ENCODE measurements around the gene OPRM1. TPM values are rescaled to one million over a fixed set of nuclear protein-coding genes. Genes with fewer than 3 reads are reported as not detected.

OPRM1 gene
- total RNA-seq, 3 donors from 2014 or later: not detected

GRCh38 chr6:154284313-154284853 lies 245.3 kb downstream of the OPRM1 start:
- H3K4me3 ChIP-seq: no peak overlapping the region
- intact Hi-C loops (cut with DNase I; ENCODE audit: low total_unique reads): no loop called here
- H3K4me1 ChIP-seq: no peaks in the 10 kb centered on the region
- DNase-seq (ENCODE audit: low spot score in 2 of 2): no peak
- no peak overlapping the region for H3K27ac ChIP-seq
- TF ChIP-seq CTCF (IDR thresholded peaks at IDR 0.05) (no peak), POLR2A (IDR thresholded peaks at IDR 0.05) (no peak), POLR2AphosphoS5 (IDR thresholded peaks at IDR 0.05) (no peak)
- H3K27me3 ChIP-seq: no peaks in the 10 kb centered on the region
- peaks cover 0 to 4% of the 10 kb centered on the region in 2 donors for H3K9me3 ChIP-seq
- no peaks in the 10 kb centered on the region for H3K36me3 ChIP-seq

GRCh38 chr6:154285826-154286225 lies 246.8 kb downstream of the OPRM1 start:
- DNase-seq (ENCODE audit: low spot score in 2 of 2): no peak
- Histone ChIP-seq H3K36me3 (no peaks in the 10 kb centered on the region), H3K4me1 (no peaks in the 10 kb centered on the region), H3K4me3 (no peak overlapping the region), H3K27me3 (no peaks in the 10 kb centered on the region), H3K9me3 (peaks cover 4% of the 10 kb centered on the region in 2 donors), H3K27ac (no peak overlapping the region)
- intact Hi-C loops (cut with DNase I; ENCODE audit: low total_unique reads): no loop called here
- TF ChIP-seq POLR2AphosphoS5 (IDR thresholded peaks at IDR 0.05) (no peak), CTCF (IDR thresholded peaks at IDR 0.05) (no peak), POLR2A (IDR thresholded peaks at IDR 0.05) (no peak)

- Histone ChIP-seq H3K36me3 (no peaks in the 10 kb centered on the region), H3K9me3 (peaks cover 0 to 4% of the 10 kb centered on the region in 2 donors), H3K4me3 (no peak overlapping the region), H3K27ac (no peak overlapping the region), H3K27me3 (no peaks in the 10 kb centered on the region), H3K4me1 (no peaks in the 10 kb centered on the region)
- no peak for DNase-seq (ENCODE audit: low spot score in 2 of 2)
- no peak for TF ChIP-seq POLR2AphosphoS5 (IDR thresholded peaks at IDR 0.05)
- no peak for TF ChIP-seq POLR2A (IDR thresholded peaks at IDR 0.05)
- no peak for TF ChIP-seq CTCF (IDR thresholded peaks at IDR 0.05)
- intact Hi-C loops (cut with DNase I; ENCODE audit: low total_unique reads): no loop called here
Measured at GRCh38 chr6:154289818-154290508, 250.9 kb downstream of the OPRM1 start.

- H3K4me1 ChIP-seq: no peaks in the 10 kb centered on the region
- no peak overlapping the region for H3K27ac ChIP-seq
- DNase-seq (ENCODE audit: low spot score in 2 of 2): no peak
- H3K9me3 ChIP-seq: peaks cover 0 to 4% of the 10 kb centered on the region in 2 donors
- no peaks in the 10 kb centered on the region for H3K27me3 ChIP-seq
- no peak for TF ChIP-seq CTCF (IDR thresholded peaks at IDR 0.05)
- no peak for TF ChIP-seq POLR2A (IDR thresholded peaks at IDR 0.05)
- TF ChIP-seq POLR2AphosphoS5 (IDR thresholded peaks at IDR 0.05): no peak
- H3K4me3 ChIP-seq: no peak overlapping the region
- intact Hi-C loops (cut with DNase I; ENCODE audit: low total_unique reads): no loop called here
- no peaks in the 10 kb centered on the region for H3K36me3 ChIP-seq
Measured at GRCh38 chr6:154292066-154292465, 253.0 kb downstream of the OPRM1 start.

- peaks cover 0 to 4% of the 10 kb centered on the region in 2 donors for H3K9me3 ChIP-seq
- no peak overlapping the region for H3K27ac ChIP-seq
- TF ChIP-seq POLR2AphosphoS5 (IDR thresholded peaks at IDR 0.05) (no peak), CTCF (IDR thresholded peaks at IDR 0.05) (no peak), POLR2A (IDR thresholded peaks at IDR 0.05) (no peak)
- H3K4me1 ChIP-seq: no peaks in the 10 kb centered on the region
- intact Hi-C loops (cut with DNase I; ENCODE audit: low total_unique reads): no loop called here
- no peaks in the 10 kb centered on the region for H3K27me3 ChIP-seq
- DNase-seq (ENCODE audit: low spot score in 2 of 2): no peak
- no peak overlapping the region for H3K4me3 ChIP-seq
- no peaks in the 10 kb centered on the region for H3K36me3 ChIP-seq
Measured at GRCh38 chr6:154292855-154293519, 253.9 kb downstream of the OPRM1 start.

Measured in breast epithelium (tissue), 4 donors.